NT2/D1 (cell line): ENCODE measurements around the gene CHD5.

Experiments
- SUZ12 ChIP-seq: IDR thresholded peaks from 2 replicates; pipeline ENCODE4 v1.6.1; 2011; ENCODE audit not compliant: insufficient read length, insufficient read depth; ENCODE audit errors: extremely low read depth
- YY1 ChIP-seq: IDR thresholded peaks from 2 replicates; pipeline ENCODE4 v1.6.1; 2011; ENCODE audit not compliant: insufficient read length, insufficient read depth

GRCh38 chr1:6068932-6069331 is 111.2 kb downstream of the CHD5 start:
- TF ChIP-seq SUZ12: no peak
- no peak for TF ChIP-seq YY1
